Measurements from ENCODE around the gene GLI2.

GRCh38 chr2:120693121-120693520 lies 42.5 kb upstream of the GLI2 start:
- no peak for TF ChIP-seq RCOR1 (IDR thresholded peaks at IDR 0.05; ENCODE audit: insufficient replicate concordance, low read length)
- TF ChIP-seq POLR2A (IDR thresholded peaks at IDR 0.05; ENCODE audit: low read depth, low read length) = no peak
- TF ChIP-seq CTCF (conservative IDR thresholded peaks at IDR 0.05; ENCODE audit: low read depth, low read length) = no peak
- TF ChIP-seq SMC3 (IDR thresholded peaks at IDR 0.05; ENCODE audit: low read depth, low read length) = no peak
- no peak for TF ChIP-seq CEBPB (IDR thresholded peaks at IDR 0.05; ENCODE audit: low read depth, low read length)
- TF ChIP-seq BHLHE40 (IDR thresholded peaks at IDR 0.05; ENCODE audit: low read depth, low read length) = no peak
- no peak for TF ChIP-seq RAD21 (IDR thresholded peaks at IDR 0.05; ENCODE audit: low read length)
- TF ChIP-seq NFE2L2 (IDR thresholded peaks at IDR 0.05; ENCODE audit: low read depth, low read length) = no peak
- TF ChIP-seq MXI1 (IDR thresholded peaks at IDR 0.05; ENCODE audit: borderline replicate concordance, low read depth, low read length) = no peak
- no peak for TF ChIP-seq USF2 (IDR thresholded peaks at IDR 0.05; ENCODE audit: low read depth, low read length)
- no peak for TF ChIP-seq RFX5 (IDR thresholded peaks at IDR 0.05; ENCODE audit: low read depth, low read length)
- TF ChIP-seq CHD1 (IDR thresholded peaks at IDR 0.05; ENCODE audit: low read depth, low read length) = no peak
- no peak for TF ChIP-seq FOS (IDR thresholded peaks at IDR 0.05; ENCODE audit: low read depth, low read length)

Measured in IMR-90 (cell line).